SK-N-SH (cell line): Measurements from ENCODE around the gene MAP4K1. TPM values are rescaled to one million over a fixed set of nuclear protein-coding genes. Genes with fewer than 3 reads are reported as not detected.

ENCODE experiments used
- EZH2phosphoT487 ChIP-seq: fragments of 200-600 bp; sonication (generic); IDR thresholded peaks from 2 replicates; pipeline ENCODE4 v1.6.1; 2017; ENCODE audit warnings: low read depth, mixed run types, mild to moderate bottlenecking, antibody characterized with exemption, moderate library complexity, borderline replicate concordance
- FOXJ3 ChIP-seq: sonication (generic); formaldehyde crosslinking; IDR thresholded peaks from 2 replicates; pipeline ENCODE4 v1.5.1; 2020; ENCODE audit warnings: mild to moderate bottlenecking, missing genetic modification reagents
- FOXM1 ChIP-seq: IDR thresholded peaks from 2 replicates; pipeline ENCODE4 v1.4.0; 2012; ENCODE audit warnings: low read depth, mild to moderate bottlenecking
- GABPA ChIP-seq: IDR thresholded peaks from 2 replicates; pipeline ENCODE4 v1.4.0; 2012; ENCODE audit warnings: low read depth, mild to moderate bottlenecking
- JUND ChIP-seq: IDR thresholded peaks from 2 replicates; pipeline ENCODE4 v1.4.0; 2012
- MXI1 ChIP-seq: IDR thresholded peaks from 2 replicates; pipeline ENCODE4 v1.6.1; 2012; ENCODE audit warnings: mild to moderate bottlenecking, low read depth, low read length, improper control_type of control experiment
- NFIC ChIP-seq: IDR thresholded peaks from 2 replicates; pipeline ENCODE4 v1.4.0; 2012; ENCODE audit warnings: borderline replicate concordance
- NRF1 ChIP-seq: IDR thresholded peaks from 2 replicates; pipeline ENCODE4 v1.6.1; 2012; ENCODE audit warnings: low read depth, mild to moderate bottlenecking, low read length
- RAD21 ChIP-seq: IDR thresholded peaks from 2 replicates; pipeline ENCODE4 v1.6.1; 2012; ENCODE audit warnings: mild to moderate bottlenecking, low read length
- RXRA ChIP-seq: IDR thresholded peaks from 2 replicates; pipeline ENCODE4 v1.4.0; 2012; ENCODE audit warnings: low read depth, mild to moderate bottlenecking, borderline replicate concordance
- SIN3A ChIP-seq: IDR thresholded peaks from 2 replicates; pipeline ENCODE4 v1.6.1; 2012; ENCODE audit warnings: low read depth, mild to moderate bottlenecking, low read length, moderate library complexity, borderline replicate concordance
- SMC3 ChIP-seq: IDR thresholded peaks from 2 replicates; pipeline ENCODE4 v1.6.1; 2012; ENCODE audit warnings: low read depth, low read length, improper control_type of control experiment
- YY1 ChIP-seq: IDR thresholded peaks from 2 replicates; pipeline ENCODE4 v1.4.0; 2012; ENCODE audit warnings: low read depth, mild to moderate bottlenecking
- ZBTB33 ChIP-seq: IDR thresholded peaks from 2 replicates; pipeline ENCODE4 v1.4.0; 2012; ENCODE audit warnings: low read depth, borderline replicate concordance
- polyA plus RNA-seq, 3 experiments: library from polyadenylated mRNA; depleted of rRNA; stranded (reverse); fragments of >200 nt; gene quantifications; 2 replicates each; pipeline ENCODE4 v1.2.3, GENCODE V29; 2012
- TF ChIP-seq, protein P1 (sequence below): IDR thresholded peaks from 2 replicates; pipeline ENCODE4 v1.6.1; 2012; ENCODE audit warnings: mild to moderate bottlenecking, low read depth, low read length, moderate library complexity
- TF ChIP-seq, protein P2 (sequence below): fragments of 150-350 bp; IDR thresholded peaks from 2 replicates; pipeline ENCODE4 v1.6.1; 2016; ENCODE audit warnings: mild to moderate bottlenecking, low read depth, low read length
- TF ChIP-seq, protein P3 (sequence below): IDR thresholded peaks from 2 replicates; pipeline ENCODE4 v1.4.0; 2012; ENCODE audit warnings: low read depth
- TF ChIP-seq, protein P4 (sequence below): IDR thresholded peaks from 2 replicates; pipeline ENCODE4 v1.4.0; 2012; ENCODE audit warnings: low read depth, borderline replicate concordance

Gene MAP4K1
- polyA plus RNA-seq, 1 of the 3 experiments (the other 2 are of a cell fraction) = 0.31 TPM

- TF ChIP-seq, protein P1, sequence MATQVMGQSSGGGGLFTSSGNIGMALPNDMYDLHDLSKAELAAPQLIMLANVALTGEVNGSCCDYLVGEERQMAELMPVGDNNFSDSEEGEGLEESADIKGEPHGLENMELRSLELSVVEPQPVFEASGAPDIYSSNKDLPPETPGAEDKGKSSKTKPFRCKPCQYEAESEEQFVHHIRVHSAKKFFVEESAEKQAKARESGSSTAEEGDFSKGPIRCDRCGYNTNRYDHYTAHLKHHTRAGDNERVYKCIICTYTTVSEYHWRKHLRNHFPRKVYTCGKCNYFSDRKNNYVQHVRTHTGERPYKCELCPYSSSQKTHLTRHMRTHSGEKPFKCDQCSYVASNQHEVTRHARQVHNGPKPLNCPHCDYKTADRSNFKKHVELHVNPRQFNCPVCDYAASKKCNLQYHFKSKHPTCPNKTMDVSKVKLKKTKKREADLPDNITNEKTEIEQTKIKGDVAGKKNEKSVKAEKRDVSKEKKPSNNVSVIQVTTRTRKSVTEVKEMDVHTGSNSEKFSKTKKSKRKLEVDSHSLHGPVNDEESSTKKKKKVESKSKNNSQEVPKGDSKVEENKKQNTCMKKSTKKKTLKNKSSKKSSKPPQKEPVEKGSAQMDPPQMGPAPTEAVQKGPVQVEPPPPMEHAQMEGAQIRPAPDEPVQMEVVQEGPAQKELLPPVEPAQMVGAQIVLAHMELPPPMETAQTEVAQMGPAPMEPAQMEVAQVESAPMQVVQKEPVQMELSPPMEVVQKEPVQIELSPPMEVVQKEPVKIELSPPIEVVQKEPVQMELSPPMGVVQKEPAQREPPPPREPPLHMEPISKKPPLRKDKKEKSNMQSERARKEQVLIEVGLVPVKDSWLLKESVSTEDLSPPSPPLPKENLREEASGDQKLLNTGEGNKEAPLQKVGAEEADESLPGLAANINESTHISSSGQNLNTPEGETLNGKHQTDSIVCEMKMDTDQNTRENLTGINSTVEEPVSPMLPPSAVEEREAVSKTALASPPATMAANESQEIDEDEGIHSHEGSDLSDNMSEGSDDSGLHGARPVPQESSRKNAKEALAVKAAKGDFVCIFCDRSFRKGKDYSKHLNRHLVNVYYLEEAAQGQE = no peak
- TF ChIP-seq, protein P2, sequence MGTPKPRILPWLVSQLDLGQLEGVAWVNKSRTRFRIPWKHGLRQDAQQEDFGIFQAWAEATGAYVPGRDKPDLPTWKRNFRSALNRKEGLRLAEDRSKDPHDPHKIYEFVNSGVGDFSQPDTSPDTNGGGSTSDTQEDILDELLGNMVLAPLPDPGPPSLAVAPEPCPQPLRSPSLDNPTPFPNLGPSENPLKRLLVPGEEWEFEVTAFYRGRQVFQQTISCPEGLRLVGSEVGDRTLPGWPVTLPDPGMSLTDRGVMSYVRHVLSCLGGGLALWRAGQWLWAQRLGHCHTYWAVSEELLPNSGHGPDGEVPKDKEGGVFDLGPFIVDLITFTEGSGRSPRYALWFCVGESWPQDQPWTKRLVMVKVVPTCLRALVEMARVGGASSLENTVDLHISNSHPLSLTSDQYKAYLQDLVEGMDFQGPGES = no peak
- TF ChIP-seq JUND (no peak), EZH2phosphoT487 (no peak), NFIC (no peak), RAD21 (no peak), NRF1 (peak; percentile 94), YY1 (0 out of 2 replicates have a peak, but pooled peaks have one; percentile 20), ZBTB33 (no peak), RXRA (no peak), FOXJ3 (CRISPR knock-in tag) (no peak), GABPA (peak; percentile 98), SMC3 (no peak), SIN3A (peak; percentile 88; the same call in 1 of the 2 replicates), FOXM1 (no peak), MXI1 (peak; percentile 100)
- TF ChIP-seq, protein P3, sequence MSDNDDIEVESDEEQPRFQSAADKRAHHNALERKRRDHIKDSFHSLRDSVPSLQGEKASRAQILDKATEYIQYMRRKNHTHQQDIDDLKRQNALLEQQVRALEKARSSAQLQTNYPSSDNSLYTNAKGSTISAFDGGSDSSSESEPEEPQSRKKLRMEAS = peak; percentile 96
- TF ChIP-seq, protein P4, sequence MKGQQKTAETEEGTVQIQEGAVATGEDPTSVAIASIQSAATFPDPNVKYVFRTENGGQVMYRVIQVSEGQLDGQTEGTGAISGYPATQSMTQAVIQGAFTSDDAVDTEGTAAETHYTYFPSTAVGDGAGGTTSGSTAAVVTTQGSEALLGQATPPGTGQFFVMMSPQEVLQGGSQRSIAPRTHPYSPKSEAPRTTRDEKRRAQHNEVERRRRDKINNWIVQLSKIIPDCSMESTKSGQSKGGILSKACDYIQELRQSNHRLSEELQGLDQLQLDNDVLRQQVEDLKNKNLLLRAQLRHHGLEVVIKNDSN = peak; percentile 98
Observed at GRCh38 chr19:38618590-38619360, 1.0 kb upstream of the MAP4K1 start, which contains the start of gene EIF3K (continued).
